Measurements from ENCODE around the gene ZBTB45. TPM values are rescaled to one million over a fixed set of nuclear protein-coding genes. Genes with fewer than 3 reads are reported as not detected.

Gene ZBTB45
- total and polyA plus RNA-seq, 10 donors: 4.0 to 16.0 (median 12.0) TPM

- Histone ChIP-seq H3K4me3 (no peak overlapping the region), H3K27me3 (replicated peaks in 1 of 7) (no peaks in the 10 kb centered on the region), H3K4me1 (peaks cover 13 to 26% (median 22%) of the 10 kb centered on the region in 6 donors), H3K36me3 (peaks cover 0 to 38% (median 5%) of the 10 kb centered on the region in 6 donors), H3K27ac (no peak overlapping the region), H3K9me3 (no peaks in the 10 kb centered on the region)
- WGBS, 5 donors: 87 to 99% (median 93%) methylated on average over 7 of the region's 7 CpGs
- no peak for DNase-seq
- intact Hi-C loops (cut with DNase I; ENCODE audit: low total_unique reads): no loop called here
- TF ChIP-seq POLR2AphosphoS5 (IDR thresholded peaks at IDR 0.05) (no peak), POLR2A (IDR thresholded peaks at IDR 0.05) (no peak)
- TF ChIP-seq, protein P1, sequence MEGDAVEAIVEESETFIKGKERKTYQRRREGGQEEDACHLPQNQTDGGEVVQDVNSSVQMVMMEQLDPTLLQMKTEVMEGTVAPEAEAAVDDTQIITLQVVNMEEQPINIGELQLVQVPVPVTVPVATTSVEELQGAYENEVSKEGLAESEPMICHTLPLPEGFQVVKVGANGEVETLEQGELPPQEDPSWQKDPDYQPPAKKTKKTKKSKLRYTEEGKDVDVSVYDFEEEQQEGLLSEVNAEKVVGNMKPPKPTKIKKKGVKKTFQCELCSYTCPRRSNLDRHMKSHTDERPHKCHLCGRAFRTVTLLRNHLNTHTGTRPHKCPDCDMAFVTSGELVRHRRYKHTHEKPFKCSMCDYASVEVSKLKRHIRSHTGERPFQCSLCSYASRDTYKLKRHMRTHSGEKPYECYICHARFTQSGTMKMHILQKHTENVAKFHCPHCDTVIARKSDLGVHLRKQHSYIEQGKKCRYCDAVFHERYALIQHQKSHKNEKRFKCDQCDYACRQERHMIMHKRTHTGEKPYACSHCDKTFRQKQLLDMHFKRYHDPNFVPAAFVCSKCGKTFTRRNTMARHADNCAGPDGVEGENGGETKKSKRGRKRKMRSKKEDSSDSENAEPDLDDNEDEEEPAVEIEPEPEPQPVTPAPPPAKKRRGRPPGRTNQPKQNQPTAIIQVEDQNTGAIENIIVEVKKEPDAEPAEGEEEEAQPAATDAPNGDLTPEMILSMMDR (IDR thresholded peaks at IDR 0.05 in 8 of 11, conservative IDR thresholded peaks at IDR 0.05 in 3 of 11): no peak
Observed at GRCh38 chr19:58479303-58479702, 40.3 kb downstream of the ZBTB45 start.

GRCh38 chr19:58477871-58478270, 41.7 kb downstream of the ZBTB45 start:
- H3K27me3 ChIP-seq (replicated peaks in 1 of 7): no peaks in the 10 kb centered on the region
- H3K36me3 ChIP-seq: peaks cover 0 to 48% (median 10%) of the 10 kb centered on the region in 6 donors
- no peak overlapping the region for H3K4me3 ChIP-seq
- TF ChIP-seq, protein P1 (IDR thresholded peaks at IDR 0.05 in 8 of 11, conservative IDR thresholded peaks at IDR 0.05 in 3 of 11): no peak
- TF ChIP-seq POLR2AphosphoS5 (IDR thresholded peaks at IDR 0.05) (no peak), POLR2A (IDR thresholded peaks at IDR 0.05) (no peak)
- WGBS, 5 donors: 95 to 100% (median 100%) methylated on average over 1 of the region's 1 CpG
- H3K27ac ChIP-seq: no peak overlapping the region
- intact Hi-C loops (cut with DNase I; ENCODE audit: low total_unique reads): no loop called here
- DNase-seq: no peak
- peaks cover 13 to 26% (median 22%) of the 10 kb centered on the region in 6 donors for H3K4me1 ChIP-seq
- no peaks in the 10 kb centered on the region for H3K9me3 ChIP-seq

GRCh38 chr19:58477130-58477529, 42.5 kb downstream of the ZBTB45 start:
- H3K9me3 ChIP-seq: no peaks in the 10 kb centered on the region
- peak overlapping the region in 5 of 8 donors; percentile 85 to 95 (median 90) for H3K27ac ChIP-seq
- no peak for TF ChIP-seq POLR2A (IDR thresholded peaks at IDR 0.05)
- no peak for TF ChIP-seq POLR2AphosphoS5 (IDR thresholded peaks at IDR 0.05)
- H3K4me1 ChIP-seq: peaks cover 13 to 26% (median 22%) of the 10 kb centered on the region in 6 donors
- H3K36me3 ChIP-seq: peaks cover 0 to 51% (median 18%) of the 10 kb centered on the region in 6 donors
- 64 to 94% (median 91%) methylated on average over 4 to 15 of the region's 15 CpGs for WGBS, 5 donors
- intact Hi-C loops (cut with DNase I; ENCODE audit: low total_unique reads): no loop called here
- peak; percentile 85 for DNase-seq
- H3K4me3 ChIP-seq: peak overlapping the region in 1 of 8 donors; percentile 92
- H3K27me3 ChIP-seq (replicated peaks in 1 of 7): no peaks in the 10 kb centered on the region

- H3K4me3 ChIP-seq: peak overlapping the region; percentile 60 to 92 (median 70)
- WGBS, 5 donors: 4 to 5% (median 5%) methylated on average over 25 to 27 of the region's 27 CpGs
- H3K27me3 ChIP-seq (replicated peaks in 1 of 7): no peaks in the 10 kb centered on the region
- peak overlapping the region; percentile 84 to 95 (median 89) for H3K27ac ChIP-seq
- peaks cover 0 to 53% (median 24%) of the 10 kb centered on the region in 6 donors for H3K36me3 ChIP-seq
- H3K9me3 ChIP-seq: no peaks in the 10 kb centered on the region
- peaks cover 13 to 26% (median 22%) of the 10 kb centered on the region in 6 donors for H3K4me1 ChIP-seq
- no peak for TF ChIP-seq POLR2AphosphoS5 (IDR thresholded peaks at IDR 0.05)
- TF ChIP-seq POLR2A (IDR thresholded peaks at IDR 0.05): no peak
- TF ChIP-seq, protein P1 (IDR thresholded peaks at IDR 0.05 in 8 of 11, conservative IDR thresholded peaks at IDR 0.05 in 3 of 11): no peak
- no peak for DNase-seq
- intact Hi-C loops (cut with DNase I; ENCODE audit: low total_unique reads): no loop called here
Observed at GRCh38 chr19:58476498-58477015, 43.1 kb downstream of the ZBTB45 start.

Measured in spleen (tissue), 11 donors.